ENCODE data around the gene PTPRD.

PTPRD gene

GRCh38 chr9:10260501-10260900 is 352.3 kb downstream of the PTPRD start:
- DNase-seq, result no peak

DNA sequence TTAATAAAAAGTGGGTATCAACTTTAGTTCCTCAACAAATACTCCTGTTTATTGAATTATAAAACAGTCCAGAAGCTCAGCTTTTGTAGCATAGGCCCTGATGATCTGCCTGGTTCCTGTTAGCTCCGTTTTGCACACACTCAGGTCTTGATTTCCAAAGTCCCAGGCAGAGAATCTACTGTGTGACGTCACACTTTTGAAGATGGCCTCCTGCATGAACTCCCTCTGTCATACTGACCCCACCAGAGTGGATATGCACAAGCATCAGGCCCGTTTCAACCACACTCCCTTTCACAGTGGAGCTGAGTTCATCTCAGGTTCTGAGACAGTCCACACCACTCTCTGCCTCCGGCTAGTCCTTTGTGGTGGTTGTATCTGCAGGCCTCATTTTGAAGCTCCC is 353.1 kb downstream of the PTPRD start:
- no peak for DNase-seq

DNA sequence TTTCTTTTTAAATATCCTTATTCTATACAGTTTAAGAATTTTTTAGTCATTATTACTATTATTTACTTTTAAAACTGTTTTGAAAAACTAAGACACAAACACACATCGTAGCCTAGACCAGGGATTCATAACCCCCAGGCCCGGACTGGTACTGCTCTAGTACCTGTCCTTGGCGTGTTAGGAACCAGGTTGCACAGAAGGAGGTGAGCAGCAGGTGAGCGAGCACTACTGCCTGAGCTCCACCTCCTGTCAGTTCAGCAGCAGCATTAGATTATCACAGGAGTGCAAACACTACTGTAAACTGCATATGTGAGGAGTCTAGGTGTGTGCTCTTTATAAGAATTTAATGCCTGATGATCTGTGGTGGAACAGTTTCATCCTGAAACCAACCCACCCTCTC is 357.0 kb downstream of the PTPRD start:
- no peak for DNase-seq

DNA sequence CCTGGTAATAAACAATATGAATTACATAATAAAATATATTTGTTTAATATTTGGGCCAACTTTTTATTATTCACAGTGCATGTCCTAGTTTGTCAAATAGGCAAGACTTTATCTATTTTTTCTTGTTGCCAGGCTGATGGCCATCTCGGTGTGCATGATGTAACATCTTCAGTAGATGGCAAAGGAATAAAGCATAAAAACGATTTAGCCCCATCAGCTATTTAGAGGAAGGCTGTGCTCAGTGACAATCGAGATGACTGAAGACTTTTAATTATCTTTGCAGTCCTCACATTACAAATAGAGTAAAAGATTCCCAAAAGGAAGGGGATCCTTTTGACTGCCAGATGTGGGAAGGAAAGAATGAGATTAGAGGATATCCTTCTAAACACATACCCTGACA is 358.5 kb downstream of the PTPRD start:
- no peak for DNase-seq

DNA sequence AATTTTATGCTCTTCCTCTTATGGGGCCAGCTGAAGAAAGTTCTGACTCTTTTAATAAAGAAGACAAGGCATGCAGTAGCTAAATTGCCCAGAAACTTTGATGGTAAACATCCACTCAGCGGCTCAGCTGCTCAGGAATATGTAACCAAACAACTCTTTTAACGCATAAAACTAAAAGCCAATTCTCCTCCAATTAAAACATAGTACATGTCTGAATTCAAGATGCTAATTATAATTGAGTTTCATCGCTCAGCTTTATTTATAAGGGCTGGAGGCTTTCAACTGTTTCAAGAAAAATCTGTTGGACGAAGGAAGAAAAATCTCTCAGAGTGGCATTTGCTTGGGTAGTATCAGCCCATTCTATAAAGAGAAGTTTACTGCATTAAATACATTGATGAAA is 359.5 kb downstream of the PTPRD start:
- DNase-seq, result no peak

GRCh38 chr9:10252174-10252573 is 360.6 kb downstream of the PTPRD start:
- DNase-seq, result no peak

DNA sequence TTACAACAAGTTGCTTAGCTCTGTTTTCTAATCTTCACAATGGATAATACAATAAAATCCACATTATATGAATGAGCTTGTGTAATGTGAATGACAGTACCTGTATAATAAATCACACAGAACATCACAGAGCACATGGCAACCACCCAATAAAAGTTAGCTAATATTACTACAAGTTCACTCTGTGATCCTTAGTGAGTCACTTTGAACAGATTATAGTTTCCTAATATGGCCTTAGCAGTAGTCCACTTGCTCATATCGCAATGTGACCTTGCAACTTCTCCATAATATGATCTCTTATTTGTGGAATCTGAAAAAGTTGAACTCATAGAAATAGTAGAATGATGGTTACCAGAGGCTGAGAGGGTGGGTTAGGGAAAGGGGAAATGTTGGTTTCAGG is 361.3 kb downstream of the PTPRD start:
- no peak for DNase-seq

DNA sequence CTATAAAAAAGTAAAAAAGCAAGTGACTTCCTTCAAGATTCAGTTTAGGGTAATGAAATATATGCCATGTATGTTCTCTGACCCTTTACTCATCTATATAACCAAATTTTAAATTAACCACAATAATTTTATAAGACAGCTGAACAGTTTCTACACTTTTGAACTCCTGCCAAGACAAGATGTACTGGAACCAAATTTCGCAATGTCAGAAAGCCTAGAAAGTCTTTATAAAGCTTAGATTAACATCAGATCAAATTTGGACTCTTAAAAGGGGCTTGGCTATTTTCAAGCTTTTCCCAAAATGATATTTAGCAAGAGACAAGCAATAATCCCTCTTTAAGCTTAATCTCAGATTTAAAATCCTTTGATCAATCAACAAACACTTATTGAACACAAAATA is 362.6 kb downstream of the PTPRD start:
- DNase-seq, result no peak

- DNase-seq, result no peak
Measured at GRCh38 chr9:10248890-10249289, 363.9 kb downstream of the PTPRD start.

GRCh38 chr9:10242255-10242654 is 370.5 kb downstream of the PTPRD start:
- DNase-seq, result no peak

DNA sequence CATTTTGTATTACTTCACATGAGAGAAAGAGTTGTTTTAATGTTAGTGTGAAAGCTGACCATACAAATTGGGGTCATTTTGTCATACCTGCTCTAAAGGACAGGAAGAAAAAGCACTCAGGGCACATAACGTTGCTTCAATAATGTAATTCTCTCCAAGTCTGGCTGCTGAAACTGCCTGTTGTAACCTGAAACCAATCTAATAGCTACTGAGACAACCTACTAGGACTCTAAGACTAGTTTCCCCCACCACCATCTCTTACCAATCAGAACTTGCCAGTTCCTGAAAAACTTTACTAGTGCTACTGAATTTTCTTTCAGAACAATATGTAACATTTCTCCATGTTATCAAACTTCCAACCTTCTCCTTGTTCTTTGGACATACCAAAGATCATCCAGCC is 374.7 kb downstream of the PTPRD start:
- DNase-seq, result no peak

GRCh38 chr9:10237584-10237983 is 375.2 kb downstream of the PTPRD start:
- no peak for DNase-seq

DNA sequence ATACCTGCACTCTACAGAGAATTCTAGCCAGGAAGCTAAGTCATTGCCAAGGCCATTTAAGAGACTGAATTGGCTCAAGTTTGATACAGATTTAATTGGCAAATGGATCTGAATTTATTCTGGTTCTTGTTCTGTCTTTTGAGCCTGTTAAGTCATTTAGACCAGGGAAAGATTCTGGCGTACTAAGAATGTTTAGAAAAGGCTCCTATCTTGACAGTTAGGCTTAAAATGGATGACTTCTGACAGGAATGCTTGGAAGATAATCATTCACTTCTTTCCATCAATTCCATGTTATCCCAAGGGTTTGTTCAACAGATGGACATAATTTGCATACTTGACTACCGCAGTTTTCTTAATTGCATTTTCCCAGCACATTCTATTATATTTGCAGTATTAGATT is 376.6 kb downstream of the PTPRD start:
- no peak for DNase-seq

- no peak for DNase-seq
Measured at GRCh38 chr9:10235376-10235775, 377.4 kb downstream of the PTPRD start.

GRCh38 chr9:10232352-10232930 is 380.4 kb downstream of the PTPRD start:
- no peak for DNase-seq

- no peak for DNase-seq
Measured at GRCh38 chr9:10230512-10230911, 382.3 kb downstream of the PTPRD start.

DNA sequence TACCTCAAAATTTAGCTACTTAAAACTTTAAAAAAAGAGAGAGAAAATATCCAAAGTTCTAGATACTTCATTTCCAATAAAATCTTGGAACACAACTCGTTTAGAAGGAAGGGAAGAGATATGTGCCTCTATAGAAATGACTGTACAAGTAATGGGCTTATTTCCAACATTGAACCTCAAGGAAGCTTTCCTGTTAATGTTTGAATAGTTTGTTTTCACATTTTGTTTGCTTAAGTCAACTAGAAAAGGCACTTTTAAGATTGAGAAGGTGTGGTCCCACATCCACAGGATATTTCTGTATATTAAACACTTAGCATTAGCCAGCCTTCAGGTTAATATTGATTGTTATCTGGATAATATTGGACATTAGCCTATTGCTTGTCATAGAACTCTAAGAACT is 384.7 kb downstream of the PTPRD start:
- no peak for DNase-seq

GRCh38 chr9:10226996-10227395 is 385.8 kb downstream of the PTPRD start:
- no peak for DNase-seq

DNA sequence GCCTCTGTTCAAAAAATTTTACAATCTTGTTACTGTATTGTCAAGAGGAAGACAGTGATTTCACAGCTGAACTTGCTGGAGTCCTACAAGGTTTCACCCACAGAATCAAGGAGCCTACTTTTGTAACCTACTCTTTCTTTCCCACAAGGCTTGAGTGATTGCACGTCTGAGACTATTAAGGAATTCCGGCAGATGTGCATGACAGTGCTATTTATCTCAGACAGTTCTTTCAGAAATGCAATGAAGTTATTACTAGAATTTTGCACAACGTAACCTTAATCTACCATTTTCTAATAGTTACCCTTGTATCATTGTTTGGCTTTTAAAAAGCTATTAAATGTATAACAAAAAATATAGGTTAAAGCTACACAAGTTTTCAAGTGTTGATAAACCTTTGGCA is 400.1 kb downstream of the PTPRD start:
- no peak for DNase-seq

DNA sequence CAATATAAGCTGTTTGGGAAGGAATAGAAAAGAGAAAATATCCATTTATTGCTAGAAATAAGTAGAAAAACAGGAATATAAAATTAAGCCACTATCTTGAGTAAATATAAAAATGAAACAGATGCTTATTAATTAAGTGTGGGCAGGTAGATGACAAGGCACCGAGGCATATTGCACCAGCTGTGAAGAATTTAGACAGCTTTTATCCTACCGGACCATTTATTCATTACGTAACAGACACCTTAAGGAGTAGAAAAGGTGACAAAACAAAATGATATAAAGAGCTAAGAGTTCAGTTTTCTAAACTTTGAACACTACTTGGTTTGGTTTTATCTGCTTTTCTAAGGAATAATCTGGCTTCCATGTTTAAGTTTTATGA is 404.1 kb downstream of the PTPRD start:
- no peak for DNase-seq

- DNase-seq, result no peak
Measured at GRCh38 chr9:10204276-10204675, 408.5 kb downstream of the PTPRD start.

GRCh38 chr9:10173561-10173960 is 439.2 kb downstream of the PTPRD start:
- no peak for DNase-seq

- DNase-seq, result no peak
Measured at GRCh38 chr9:10172476-10172875, 440.3 kb downstream of the PTPRD start.

DNA sequence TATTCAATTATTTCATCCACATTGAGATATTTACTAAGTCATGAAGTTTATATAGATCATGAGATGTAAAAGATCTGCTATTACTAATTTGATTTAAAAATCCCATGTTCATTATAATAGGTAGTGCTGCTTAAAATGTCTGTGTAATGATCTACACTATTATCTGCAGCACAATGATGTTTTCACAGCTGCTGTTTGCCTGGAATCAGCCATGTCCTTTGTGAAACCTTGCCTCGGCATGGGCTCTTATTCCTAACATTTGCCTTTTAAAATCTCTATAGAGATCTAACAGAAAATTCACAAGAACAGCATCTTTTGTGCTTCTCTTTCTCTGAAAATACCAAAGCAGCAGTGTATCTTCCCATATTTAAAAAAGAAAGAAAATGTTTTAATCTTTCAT is 444.6 kb downstream of the PTPRD start:
- no peak for DNase-seq

DNA sequence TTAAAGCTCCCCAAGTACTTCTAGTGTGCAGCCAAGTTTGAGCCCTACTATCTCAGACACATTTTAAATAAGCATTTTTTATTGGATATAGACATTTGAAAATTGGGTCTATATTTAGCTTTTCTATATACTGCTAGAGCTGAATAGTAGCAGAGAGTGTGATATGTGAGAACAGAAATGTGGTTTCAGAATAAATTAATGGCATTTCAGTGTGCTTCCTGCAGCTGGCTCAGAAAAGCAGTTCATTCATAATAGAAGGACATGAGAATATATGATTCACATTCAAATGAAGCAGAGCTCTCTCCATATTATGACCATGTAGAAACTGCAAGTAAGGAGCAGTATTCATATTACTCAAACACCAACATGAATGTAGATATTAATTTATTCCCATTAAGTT is 464.0 kb downstream of the PTPRD start:
- no peak for DNase-seq
